HepG2 (cell line): Measurements from ENCODE around the gene CSF1R. TPM values are rescaled to one million over a fixed set of nuclear protein-coding genes. Genes with fewer than 3 reads are reported as not detected.

ENCODE experiments used
- ATAC-seq: fragments of 200-7000 bp; cut with Tn5 transposase; 3 replicates; pipeline ENCODE4 v1.9.1; 2020; ENCODE audit warnings: mild to moderate bottlenecking, moderate library complexity
- BruUV-seq: library from RNA; stranded (reverse); fragments of 400-500 nt; replicated peaks from 2 replicates; lab custom pipeline; 2021; lab: Mats Ljungman, UMichigan
- CTCF ChIA-PET: fragments of 300-600 bp; formaldehyde crosslinking; extraction: SDS; loops from one replicate; lab custom pipeline; 2021; ENCODE audit warnings: low total read pairs, inconsistent platforms, low intra/inter-chr PET ratio; lab: Yijun Ruan, JAX
- POLR2A ChIA-PET: fragments of 350-600 bp; sonication (Branson Sonifier 250); formaldehyde crosslinking; loops from one replicate; lab custom pipeline; 2020; ENCODE audit warnings: antibody characterized with exemption, inconsistent platforms; lab: Yijun Ruan, JAX
- DNase-seq: peaks from one replicate; pipeline ENCODE4 v3.0.0-alpha.2; 2015; ENCODE audit warnings: low spot score
- FAIRE-seq: peaks from 3 replicates; lab custom pipeline; 2011; peaks lifted over from hg19 to GRCh38; lab: Jason Lieb, UNC
- H2AFZ ChIP-seq: one replicate; pipeline ENCODE4 v1.6.1; 2011; ENCODE audit warnings: low read length, inconsistent platforms
- H3K27ac ChIP-seq: fragments of 300-600 bp; 3 replicates; pipeline ENCODE4 v1.8.0; 2011; ENCODE audit warnings: mixed run types, mild to moderate bottlenecking, mixed read lengths, low read length, inconsistent platforms; ENCODE audit not compliant: insufficient read depth; ENCODE audit errors: extremely low read length
- H3K27me3 ChIP-seq, 2 experiments: fragments of 200-600 bp in 1 of 2; 2 replicates in 1 of 2; 3 replicates in 1 of 2; pipeline versions ENCODE4 v1.6.0 to v1.8.0; 2011; ENCODE audit warnings: low read length in 2 of 2, mild to moderate bottlenecking in 2 of 2, moderate library complexity in 2 of 2, inconsistent platforms in 1 of 2; ENCODE audit not compliant: insufficient read depth in 2 of 2, control insufficient read depth in 1 of 2
- H3K36me3 ChIP-seq, 2 experiments: fragments of 200-600 bp in 1 of 2; replicated peaks in 1 of 2; 2 replicates in 1 of 2; 3 replicates in 1 of 2; pipeline versions ENCODE4 v1.5.1 to v1.8.0; 2011; ENCODE audit warnings: low read length in 2 of 2, inconsistent platforms in 1 of 2; ENCODE audit not compliant: insufficient read depth in 2 of 2, control insufficient read depth in 1 of 2
- H3K4me1 ChIP-seq: 2 replicates; pipeline ENCODE4 v1.5.1; 2012; ENCODE audit warnings: low read length, inconsistent platforms; ENCODE audit not compliant: insufficient read depth
- H3K4me2 ChIP-seq: 2 replicates; pipeline ENCODE4 v1.6.0; 2011; ENCODE audit warnings: low read depth, low read length, inconsistent platforms
- H3K4me3 ChIP-seq, 3 experiments: fragments of 200-600 bp in 1 of 3; sonication (generic), shearing (Covaris generic) in 1 of 3; replicated peaks in 1 of 3; 2 replicates each; pipeline ENCODE4 v1.5.1; 2011 to 2016; ENCODE audit warnings: low read length in 3 of 3, inconsistent platforms in 2 of 3, low read depth in 2 of 3, mild to moderate bottlenecking in 2 of 3, control low read depth in 1 of 3, mixed read lengths in 1 of 3; ENCODE audit not compliant: insufficient read depth in 1 of 3
- H3K79me2 ChIP-seq: one replicate; pipeline ENCODE4 v1.6.1; 2011; ENCODE audit warnings: low read length, inconsistent platforms; ENCODE audit not compliant: insufficient read depth
- H3K9ac ChIP-seq: 2 replicates; pipeline ENCODE4 v1.6.0; 2011; ENCODE audit warnings: mild to moderate bottlenecking, low read depth, low read length, inconsistent platforms; ENCODE audit not compliant: insufficient read depth
- H3K9me3 ChIP-seq: 2 replicates; pipeline ENCODE4 v1.5.1; 2012; ENCODE audit warnings: mild to moderate bottlenecking, low read length
- H4K20me1 ChIP-seq: 2 replicates; pipeline ENCODE4 v1.6.0; 2011; ENCODE audit warnings: inconsistent platforms, mild to moderate bottlenecking, low read length, moderate library complexity; ENCODE audit not compliant: insufficient read depth
- KAT8 ChIP-seq: IDR thresholded peaks from 2 replicates; pipeline ENCODE4 v1.6.1; 2016; ENCODE audit warnings: missing genetic modification reagents, missing compliant biosample characterization
- SMARCE1 ChIP-seq: fragments of 450-650 bp; IDR thresholded peaks from 2 replicates; pipeline ENCODE4 v1.6.1; 2017; ENCODE audit warnings: borderline replicate concordance
- SRF ChIP-seq: IDR thresholded peaks from 2 replicates; pipeline ENCODE4 v1.6.1; 2011; ENCODE audit warnings: mild to moderate bottlenecking, low read depth, low read length, moderate library complexity
- TAF15 ChIP-seq: fragments of 200-400 bp; formaldehyde crosslinking; IDR thresholded peaks from one replicate; pipeline ENCODE4 v1.6.1; 2018; ENCODE audit warnings: mild to moderate bottlenecking, low read depth, low read length; ENCODE audit not compliant: poor library complexity, severe bottlenecking
- THYN1 ChIP-seq: sonication (generic); formaldehyde crosslinking; IDR thresholded peaks from 2 replicates; pipeline ENCODE4 v1.8.1; 2023; ENCODE audit warnings: low read depth, mild to moderate bottlenecking, moderate library complexity, missing genetic modification reagents, borderline replicate concordance
- TOPORS ChIP-seq: sonication (generic); formaldehyde crosslinking; IDR thresholded peaks from 2 replicates; pipeline ENCODE4 v1.8.0; 2023; ENCODE audit warnings: mild to moderate bottlenecking, missing genetic modification reagents
- ZBTB7A ChIP-seq: sonication (generic); formaldehyde crosslinking; IDR thresholded peaks from 2 replicates; pipeline ENCODE4 v1.8.0; 2022; ENCODE audit warnings: mild to moderate bottlenecking, missing genetic modification reagents
- ZHX1 ChIP-seq: sonication (generic); formaldehyde crosslinking; IDR thresholded peaks from 2 replicates; pipeline ENCODE4 v1.8.1; 2022; ENCODE audit warnings: low read depth, mild to moderate bottlenecking, missing genetic modification reagents
- ZNF616 ChIP-seq: sonication (generic); formaldehyde crosslinking; IDR thresholded peaks from 2 replicates; pipeline ENCODE4 v1.5.0; 2020; ENCODE audit warnings: low read depth, mild to moderate bottlenecking, missing genetic modification reagents
- ZNF674 ChIP-seq: sonication (generic); formaldehyde crosslinking; IDR thresholded peaks from 2 replicates; pipeline ENCODE4 v1.5.0; 2020; ENCODE audit warnings: low read depth, mild to moderate bottlenecking, missing genetic modification reagents
- ZSCAN20 ChIP-seq: sonication (generic); formaldehyde crosslinking; IDR thresholded peaks from 2 replicates; pipeline ENCODE4 v1.4.0; 2020; ENCODE audit warnings: missing genetic modification reagents, mild to moderate bottlenecking, borderline replicate concordance
- WGBS: methylation state at CpG from one replicate; pipeline ENCODE4 v1.1.6; 2017; ENCODE audit warnings: low lambda C conversion rate; 5-methylcytosine and 5-hydroxymethylcytosine counted together
- in situ Hi-C: cut with HindIII; loops from 2 replicates; pipeline ENCODE4 v1.10.0; 2017; ENCODE audit warnings: low pct_unique_long_range_greater_than_20kb; ENCODE audit not compliant: extremely low pct_ligation_motif_present
- intact Hi-C: fragments of 100-400 bp; cut with micrococcal nuclease; formaldehyde crosslinking; loops from one replicate; pipeline ENCODE4 v1.10.0; 2022; ENCODE audit not compliant: unreplicated experiment
- polyA plus RNA-seq, 8 experiments: library from polyadenylated mRNA; depleted of rRNA in 3 of 8; stranded (reverse) in 7 of 8; unstranded in 1 of 8; fragments of >200 nt; fragmentation: Illumina TruSeq in 4 of 8; extraction: Trizol in 4 of 8; gene quantifications; 2 replicates each; pipeline versions ENCODE4 v1.2.1 to v1.2.3, GENCODE V29; 2011 to 2016; ENCODE audit warnings: low read depth in 4 of 8, missing spikeins in 1 of 8, mixed read lengths in 1 of 8; ENCODE audit not compliant: insufficient read depth in 1 of 8
- total RNA-seq, 5 experiments: library from RNA; depleted of rRNA; stranded (reverse); fragments of >200 nt; fragmentation: Illumina TruSeq; extraction: Trizol; gene quantifications; 2 replicates each; pipeline ENCODE4 v1.2.3, GENCODE V29; 2016; ENCODE audit warnings: low read depth in 1 of 5
- TF ChIP-seq, protein P1 (sequence below): sonication (generic); formaldehyde crosslinking; IDR thresholded peaks from 2 replicates; pipeline ENCODE4 v1.5.0; 2020; ENCODE audit warnings: missing genetic modification reagents
- TF ChIP-seq, protein P2 (sequence below): IDR thresholded peaks from 2 replicates; pipeline ENCODE4 v1.6.1; 2016; ENCODE audit warnings: missing genetic modification reagents, missing compliant biosample characterization
- TF ChIP-seq, protein P3 (sequence below): sonication (generic); formaldehyde crosslinking; IDR thresholded peaks from 2 replicates; pipeline ENCODE4 v1.4.0; 2020; ENCODE audit warnings: low read depth, missing genetic modification reagents

The CSF1R gene
- total and polyA plus RNA-seq, 2 of the 13 experiments (the other 11 are each of a cell fraction or from before 2014, with no cell fraction given) = 0.01 TPM; not detected in 1

GRCh38 chr5:150067405-150067960 is 18.9 kb downstream of the CSF1R start (continued):
- no peak for TF ChIP-seq ZHX1 (CRISPR knock-in tag)

DNA sequence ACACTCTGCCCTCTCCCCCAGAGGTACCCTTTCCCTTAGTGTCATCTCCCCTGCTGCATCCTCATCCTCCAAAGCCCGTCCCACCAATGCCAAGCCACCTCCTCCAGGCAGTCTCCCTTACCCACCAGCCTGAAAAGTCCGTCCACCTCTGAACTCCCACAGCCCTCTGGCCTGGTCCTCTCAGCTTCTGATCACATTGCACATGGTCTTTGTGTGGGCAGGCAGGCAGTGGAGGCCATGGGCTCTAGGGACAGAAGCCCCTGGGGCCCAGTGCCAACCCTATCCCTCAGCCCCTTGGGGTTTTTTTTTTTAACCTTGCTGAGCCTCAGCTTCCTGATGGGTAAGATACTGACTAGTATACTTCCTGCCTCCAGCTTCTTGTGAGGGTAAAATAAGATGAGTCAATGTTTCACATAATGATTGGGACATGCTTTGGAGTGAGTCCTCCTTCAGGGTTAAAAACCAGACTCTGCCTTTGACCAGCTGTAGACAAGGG is 19.4 kb downstream of the CSF1R start:
- no peaks in the 10 kb centered on the region for H4K20me1 ChIP-seq
- H3K4me2 ChIP-seq = no peak overlapping the region
- CTCF ChIA-PET = no interaction called here
- H2AFZ ChIP-seq = no peak overlapping the region
- H3K36me3 ChIP-seq = no peaks in the 10 kb centered on the region
- no peak overlapping the region for H3K9ac ChIP-seq
- no TSS peak for BruUV-seq
- FAIRE-seq = no peak
- H3K27ac ChIP-seq = no peak overlapping the region
- no peak overlapping the region for H3K4me3 ChIP-seq
- peaks cover 7 to 38% of the 10 kb centered on the region in 2 experiments; a peak in 4 of 5 replicates for H3K27me3 ChIP-seq
- TF ChIP-seq SMARCE1 (no peak), ZNF616 (CRISPR knock-in tag) (no peak), TAF15 (no peak), TOPORS (CRISPR knock-in tag) (no peak), ZBTB7A (CRISPR knock-in tag) (no peak), ZSCAN20 (CRISPR knock-in tag) (no peak), KAT8 (CRISPR knock-in tag) (no peak), THYN1 (CRISPR knock-in tag) (no peak), SRF (no peak), ZNF674 (CRISPR knock-in tag) (no peak)
- TF ChIP-seq, protein P1, sequence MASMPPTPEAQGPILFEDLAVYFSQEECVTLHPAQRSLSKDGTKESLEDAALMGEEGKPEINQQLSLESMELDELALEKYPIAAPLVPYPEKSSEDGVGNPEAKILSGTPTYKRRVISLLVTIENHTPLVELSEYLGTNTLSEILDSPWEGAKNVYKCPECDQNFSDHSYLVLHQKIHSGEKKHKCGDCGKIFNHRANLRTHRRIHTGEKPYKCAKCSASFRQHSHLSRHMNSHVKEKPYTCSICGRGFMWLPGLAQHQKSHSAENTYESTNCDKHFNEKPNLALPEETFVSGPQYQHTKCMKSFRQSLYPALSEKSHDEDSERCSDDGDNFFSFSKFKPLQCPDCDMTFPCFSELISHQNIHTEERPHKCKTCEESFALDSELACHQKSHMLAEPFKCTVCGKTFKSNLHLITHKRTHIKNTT (CRISPR knock-in tag) = no peak
- TF ChIP-seq, protein P2, sequence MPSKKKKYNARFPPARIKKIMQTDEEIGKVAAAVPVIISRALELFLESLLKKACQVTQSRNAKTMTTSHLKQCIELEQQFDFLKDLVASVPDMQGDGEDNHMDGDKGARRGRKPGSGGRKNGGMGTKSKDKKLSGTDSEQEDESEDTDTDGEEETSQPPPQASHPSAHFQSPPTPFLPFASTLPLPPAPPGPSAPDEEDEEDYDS (CRISPR knock-in tag) = no peak
- TF ChIP-seq, protein P3, sequence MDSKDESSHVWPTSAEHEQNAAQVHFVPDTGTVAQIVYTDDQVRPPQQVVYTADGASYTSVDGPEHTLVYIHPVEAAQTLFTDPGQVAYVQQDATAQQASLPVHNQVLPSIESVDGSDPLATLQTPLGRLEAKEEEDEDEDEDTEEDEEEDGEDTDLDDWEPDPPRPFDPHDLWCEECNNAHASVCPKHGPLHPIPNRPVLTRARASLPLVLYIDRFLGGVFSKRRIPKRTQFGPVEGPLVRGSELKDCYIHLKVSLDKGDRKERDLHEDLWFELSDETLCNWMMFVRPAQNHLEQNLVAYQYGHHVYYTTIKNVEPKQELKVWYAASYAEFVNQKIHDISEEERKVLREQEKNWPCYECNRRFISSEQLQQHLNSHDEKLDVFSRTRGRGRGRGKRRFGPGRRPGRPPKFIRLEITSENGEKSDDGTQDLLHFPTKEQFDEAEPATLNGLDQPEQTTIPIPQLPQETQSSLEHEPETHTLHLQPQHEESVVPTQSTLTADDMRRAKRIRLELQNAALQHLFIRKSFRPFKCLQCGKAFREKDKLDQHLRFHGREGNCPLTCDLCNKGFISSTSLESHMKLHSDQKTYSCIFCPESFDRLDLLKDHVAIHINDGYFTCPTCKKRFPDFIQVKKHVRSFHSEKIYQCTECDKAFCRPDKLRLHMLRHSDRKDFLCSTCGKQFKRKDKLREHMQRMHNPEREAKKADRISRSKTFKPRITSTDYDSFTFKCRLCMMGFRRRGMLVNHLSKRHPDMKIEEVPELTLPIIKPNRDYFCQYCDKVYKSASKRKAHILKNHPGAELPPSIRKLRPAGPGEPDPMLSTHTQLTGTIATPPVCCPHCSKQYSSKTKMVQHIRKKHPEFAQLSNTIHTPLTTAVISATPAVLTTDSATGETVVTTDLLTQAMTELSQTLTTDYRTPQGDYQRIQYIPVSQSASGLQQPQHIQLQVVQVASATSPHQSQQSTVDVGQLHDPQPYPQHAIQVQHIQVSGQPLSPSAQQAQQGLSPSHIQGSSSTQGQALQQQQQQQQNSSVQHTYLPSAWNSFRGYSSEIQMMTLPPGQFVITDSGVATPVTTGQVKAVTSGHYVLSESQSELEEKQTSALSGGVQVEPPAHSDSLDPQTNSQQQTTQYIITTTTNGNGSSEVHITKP (CRISPR knock-in tag) = no peak
- TF ChIP-seq, all 625 proteins: peak for 0
- Histone ChIP-seq H3K79me2 (no peaks in the 10 kb centered on the region), H3K4me1 (peaks cover 15% of the 10 kb centered on the region), H3K9me3 (no peaks in the 10 kb centered on the region)
- WGBS = 0% methylated on average over 2 of the region's 2 CpGs
- POLR2A ChIA-PET = no interaction called here
- DNase-seq (no peak), ATAC-seq (no peak)
- intact Hi-C loops (no loop called here), in situ Hi-C loops (no loop called here)
